IMR-90 (cell line): ENCODE results near the gene TSKS. TPM values are rescaled to one million over a fixed set of nuclear protein-coding genes. Genes with fewer than 3 reads are reported as not detected.

ENCODE experiments used
- ATAC-seq: fragments of 200-7000 bp; cut with Tn5 transposase; 2 replicates; pipeline ENCODE4 v1.9.1; 2020; ENCODE audit warnings: low read depth, mild to moderate bottlenecking, moderate library complexity
- BruUV-seq: library from RNA; stranded (reverse); fragments of 400-500 nt; replicated peaks from 2 replicates; lab custom pipeline; 2021; lab: Mats Ljungman, UMichigan
- CTCF ChIA-PET: fragments of 300-600 bp; formaldehyde crosslinking; extraction: SDS; loops from one replicate; lab custom pipeline; 2021; ENCODE audit warnings: antibody characterized with exemption; lab: Yijun Ruan, JAX
- POLR2A ChIA-PET: fragments of 300-600 bp; sonication (Branson Sonifier 250); formaldehyde crosslinking; loops from one replicate; lab custom pipeline; 2022; ENCODE audit warnings: antibody characterized with exemption; ENCODE audit not compliant: unreplicated experiment; lab: Charles Lee
- DNase-seq: peaks from one replicate; pipeline ENCODE4 v3.0.0; 2013
- H2AFZ ChIP-seq: replicated peaks from 2 replicates; pipeline ENCODE3; 2013; ENCODE audit warnings: low read length, mild to moderate bottlenecking; ENCODE audit not compliant: poor library complexity
- H2AK5ac ChIP-seq: 2 replicates; pipeline ENCODE4 v1.6.1; 2013; ENCODE audit warnings: low read depth, low read length, inconsistent platforms
- H2AK9ac ChIP-seq: replicated peaks from 2 replicates; pipeline ENCODE3; 2013; ENCODE audit warnings: mild to moderate bottlenecking, low read depth, low read length, moderate library complexity; ENCODE audit not compliant: poor library complexity
- H2BK120ac ChIP-seq: 2 replicates; pipeline ENCODE4 v1.6.1; 2013; ENCODE audit warnings: low read depth, low read length, inconsistent platforms
- H2BK15ac ChIP-seq: 3 replicates; pipeline ENCODE4 v1.6.1; 2013; ENCODE audit warnings: low read depth, low read length, inconsistent platforms
- H2BK20ac ChIP-seq: 2 replicates; pipeline ENCODE4 v1.6.1; 2013; ENCODE audit warnings: low read depth, mild to moderate bottlenecking, inconsistent platforms, low read length, moderate library complexity
- H2BK5ac ChIP-seq: 2 replicates; pipeline ENCODE4 v1.6.1; 2013; ENCODE audit warnings: mild to moderate bottlenecking, low read depth, low read length, inconsistent platforms; ENCODE audit not compliant: poor library complexity, severe bottlenecking
- H3K14ac ChIP-seq: replicated peaks from 2 replicates; pipeline ENCODE4 v1.6.1; 2013; ENCODE audit warnings: low read depth, low read length, inconsistent platforms
- H3K18ac ChIP-seq: 2 replicates; pipeline ENCODE4 v1.6.1; 2013; ENCODE audit warnings: low read depth, low read length, control low read depth
- H3K23ac ChIP-seq: 2 replicates; pipeline ENCODE4 v1.6.1; 2013; ENCODE audit warnings: low read depth, low read length, inconsistent platforms
- H3K27ac ChIP-seq: 2 replicates; pipeline ENCODE4 v1.5.1; 2013; ENCODE audit warnings: mild to moderate bottlenecking, control low read depth, low read length; ENCODE audit not compliant: insufficient read depth
- H3K27me3 ChIP-seq: 2 replicates; pipeline ENCODE4 v1.6.1; 2013; ENCODE audit warnings: low read length; ENCODE audit not compliant: control insufficient read depth, insufficient read depth
- H3K36me3 ChIP-seq: 2 replicates; pipeline ENCODE4 v1.6.1; 2013; ENCODE audit warnings: low read length, mixed read lengths; ENCODE audit not compliant: control insufficient read depth, insufficient read depth
- H3K4ac ChIP-seq: 2 replicates; pipeline ENCODE4 v1.6.1; 2013; ENCODE audit warnings: low read depth, low read length, inconsistent platforms
- H3K4me1 ChIP-seq: 2 replicates; pipeline ENCODE4 v1.6.1; 2013; ENCODE audit warnings: low read length, mixed read lengths; ENCODE audit not compliant: control insufficient read depth, insufficient read depth
- H3K4me2 ChIP-seq: 2 replicates; pipeline ENCODE4 v1.6.1; 2013; ENCODE audit warnings: low read depth, mild to moderate bottlenecking, control low read depth, low read length, moderate library complexity
- H3K4me3 ChIP-seq: 2 replicates; pipeline ENCODE4 v1.5.1; 2013; ENCODE audit warnings: low read depth, mild to moderate bottlenecking, control low read depth, low read length, moderate library complexity; ENCODE audit not compliant: insufficient read depth
- H3K56ac ChIP-seq: 2 replicates; pipeline ENCODE4 v1.6.1; 2013; ENCODE audit warnings: low read length, inconsistent platforms; ENCODE audit not compliant: insufficient read depth; ENCODE audit errors: extremely low read depth
- H3K79me1 ChIP-seq, 2 experiments: 2 replicates each; pipeline ENCODE4 v1.6.1; 2013; ENCODE audit warnings: low read length in 2 of 2, inconsistent platforms in 1 of 2, low read depth in 1 of 2
- H3K9ac ChIP-seq: 2 replicates; pipeline ENCODE4 v1.6.1; 2013; ENCODE audit warnings: low read depth, low read length, control low read depth
- H3K9me1 ChIP-seq: 2 replicates; pipeline ENCODE4 v1.6.1; 2013; ENCODE audit warnings: low read length, inconsistent platforms; ENCODE audit not compliant: insufficient read depth
- H3K9me3 ChIP-seq: 2 replicates; pipeline ENCODE4 v1.6.1; 2013; ENCODE audit warnings: low read length; ENCODE audit not compliant: control insufficient read depth, insufficient read depth
- H4K20me1 ChIP-seq: 2 replicates; pipeline ENCODE4 v1.6.1; 2013; ENCODE audit warnings: low read length, inconsistent platforms; ENCODE audit not compliant: insufficient read depth
- H4K5ac ChIP-seq: 2 replicates; pipeline ENCODE4 v1.6.1; 2013; ENCODE audit warnings: mild to moderate bottlenecking, low read depth, low read length, control low read depth
- H4K8ac ChIP-seq, 2 experiments: 2 replicates each; pipeline ENCODE4 v1.6.1; 2013; ENCODE audit warnings: low read depth in 2 of 2, low read length in 2 of 2, control low read depth in 1 of 2, inconsistent platforms in 1 of 2
- H4K91ac ChIP-seq: 2 replicates; pipeline ENCODE4 v1.6.1; 2013; ENCODE audit warnings: low read depth, low read length, inconsistent platforms; ENCODE audit not compliant: insufficient read depth
- BHLHE40 ChIP-seq: fragments of 150-350 bp; IDR thresholded peaks from 2 replicates; pipeline ENCODE4 v1.6.1; 2016; ENCODE audit warnings: mild to moderate bottlenecking, low read depth, low read length
- CEBPB ChIP-seq: IDR thresholded peaks from 2 replicates; pipeline ENCODE4 v1.6.1; 2012; ENCODE audit warnings: low read depth, low read length, improper control_type of control experiment
- CHD1 ChIP-seq: IDR thresholded peaks from 2 replicates; pipeline ENCODE4 v1.6.1; 2012; ENCODE audit warnings: low read depth, low read length, improper control_type of control experiment
- MXI1 ChIP-seq: IDR thresholded peaks from 2 replicates; pipeline ENCODE4 v1.6.1; 2012; ENCODE audit warnings: low read depth, mild to moderate bottlenecking, low read length, moderate library complexity, borderline replicate concordance
- NFE2L2 ChIP-seq: fragments of 150-350 bp; IDR thresholded peaks from 2 replicates; pipeline ENCODE4 v1.6.1; 2016; ENCODE audit warnings: low read depth, mild to moderate bottlenecking, low read length
- RCOR1 ChIP-seq: IDR thresholded peaks from 2 replicates; pipeline ENCODE4 v1.6.1; 2012; ENCODE audit warnings: mild to moderate bottlenecking, low read length, improper control_type of control experiment; ENCODE audit not compliant: insufficient replicate concordance
- WGBS, 2 experiments: methylation state at CpG; one replicate each; pipeline versions ENCODE4 v1.1.5 to v1.1.7; 2013; ENCODE audit warnings: missing lambda C conversion rate in 2 of 2; ENCODE audit not compliant: insufficient read length in 1 of 2; ENCODE audit errors: extremely low coverage in 2 of 2; 5-methylcytosine and 5-hydroxymethylcytosine counted together
- dilution Hi-C: fragments of 300-500 bp; cut with HindIII; formaldehyde crosslinking; loops from one replicate; pipeline ENCODE4 v1.14.3; 2018; ENCODE audit warnings: low sequenced_read_pairs; ENCODE audit not compliant: unreplicated experiment
- in situ Hi-C: fragments of 300-500 bp; cut with MboI; formaldehyde crosslinking; loops from 3 replicates; pipeline ENCODE4 v1.14.3; 2019; ENCODE audit warnings: low sequenced_read_pairs, inconsistent platforms, mixed read lengths
- intact Hi-C: fragments of 100-400 bp; cut with micrococcal nuclease; formaldehyde crosslinking; loops from 2 replicates; pipeline ENCODE4 v1.10.0; 2022
- polyA plus RNA-seq, 3 experiments: library from polyadenylated mRNA; depleted of rRNA; stranded (reverse); fragments of >200 nt; gene quantifications; 2 replicates each; pipeline ENCODE4 v1.2.3, GENCODE V29; 2012; ENCODE audit warnings: low replicate concordance in 1 of 3
- total RNA-seq: library from RNA; depleted of rRNA; stranded (reverse); fragments of >200 nt; gene quantifications from 2 replicates; pipeline ENCODE4 v1.2.3, GENCODE V29; 2012
- TF ChIP-seq, protein P1 (sequence below): fragments of 150-350 bp; IDR thresholded peaks from 2 replicates; pipeline ENCODE4 v1.6.1; 2016; ENCODE audit warnings: low read depth, mild to moderate bottlenecking, low read length, moderate library complexity, borderline replicate concordance
- TF ChIP-seq, protein P2 (sequence below): fragments of 150-350 bp; IDR thresholded peaks from 2 replicates; pipeline ENCODE4 v1.6.1; 2017; ENCODE audit warnings: mild to moderate bottlenecking, antibody characterized with exemption, low read length, low read depth

TSKS gene
- total and polyA plus RNA-seq, 2 of the 4 experiments (the other 2 are of a cell fraction), result not detected

DNA sequence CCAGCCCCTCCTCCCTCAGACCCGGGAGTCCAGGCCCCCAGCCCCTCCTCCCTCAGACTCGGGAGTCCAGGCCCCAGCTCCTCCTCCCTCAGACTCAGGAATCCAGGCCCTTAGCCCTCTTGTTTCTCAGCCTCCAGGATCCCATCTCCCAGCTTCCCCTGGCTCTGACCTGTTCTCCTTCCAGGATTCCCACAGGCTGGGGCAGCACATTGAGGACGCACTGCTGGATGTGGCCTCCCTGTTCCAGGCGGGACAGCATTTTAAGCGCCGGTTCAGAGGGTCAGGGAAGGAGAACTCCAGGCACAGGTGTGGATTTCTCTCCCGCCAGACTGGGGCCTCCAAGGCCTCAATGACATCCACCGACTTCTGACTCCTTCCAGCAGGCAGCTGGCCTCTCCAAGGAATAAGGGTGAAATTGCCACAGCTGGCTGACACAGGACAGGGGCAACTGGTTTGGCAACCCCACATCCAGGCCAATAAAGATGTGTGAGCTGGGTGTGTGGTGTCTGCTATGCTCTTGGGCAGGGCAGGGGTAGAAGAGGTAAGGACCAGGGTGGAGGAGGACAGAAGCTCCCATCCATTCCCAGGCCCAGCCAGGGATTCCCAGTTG lies 49.8 kb downstream of the TSKS start:
- Histone ChIP-seq H3K4me1 (peaks cover 2% of the 10 kb centered on the region; the same call in 1 of the 2 replicates), H3K23ac (no peak overlapping the region), H2AK9ac (no peak overlapping the region), H4K91ac (no peak overlapping the region), H3K9me1 (peaks cover 12% of the 10 kb centered on the region; the same call in 1 of the 2 replicates), H3K9ac (no peak overlapping the region), H3K4me2 (no peak overlapping the region), H2AK5ac (no peak overlapping the region), H3K4me3 (no peak overlapping the region), H4K20me1 (no peaks in the 10 kb centered on the region), H2BK20ac (no peak overlapping the region), H3K27ac (no peak overlapping the region), H3K36me3 (peaks cover 22% of the 10 kb centered on the region), H3K18ac (no peak overlapping the region), H3K4ac (no peak overlapping the region), H3K79me1 (no peaks in the 10 kb centered on the region; a peak in 1 of 4 replicates), H2BK120ac (no peak overlapping the region), H3K56ac (no peak overlapping the region), H4K8ac (no peak overlapping the region), H2BK15ac (no peak overlapping the region), H2AFZ (no peak overlapping the region), H3K14ac (no peak overlapping the region), H2BK5ac (no peak overlapping the region), H3K9me3 (no peaks in the 10 kb centered on the region), H3K27me3 (no peaks in the 10 kb centered on the region), H4K5ac (no peak overlapping the region)
- dilution Hi-C loops (no loop called here), intact Hi-C loops (loop anchor here (10.0 kb wide), 1 partner anchor 101 kb away; the partner anchor contains the start of genes FUZ and MED25), in situ Hi-C loops (no loop called here)
- CTCF ChIA-PET, result no interaction called here
- BruUV-seq, result TSS peak; percentile 37
- WGBS, 2 experiments, result 100% methylated on average over 2 of the region's 8 CpGs; no CpG with 5 or more reads in 1 of the 2 experiments
- POLR2A ChIA-PET, result no interaction called here
- ATAC-seq (no peak), DNase-seq (no peak)
- TF ChIP-seq CEBPB, result no peak
- TF ChIP-seq BHLHE40, result no peak
- TF ChIP-seq MXI1, result no peak
- TF ChIP-seq, protein P1, sequence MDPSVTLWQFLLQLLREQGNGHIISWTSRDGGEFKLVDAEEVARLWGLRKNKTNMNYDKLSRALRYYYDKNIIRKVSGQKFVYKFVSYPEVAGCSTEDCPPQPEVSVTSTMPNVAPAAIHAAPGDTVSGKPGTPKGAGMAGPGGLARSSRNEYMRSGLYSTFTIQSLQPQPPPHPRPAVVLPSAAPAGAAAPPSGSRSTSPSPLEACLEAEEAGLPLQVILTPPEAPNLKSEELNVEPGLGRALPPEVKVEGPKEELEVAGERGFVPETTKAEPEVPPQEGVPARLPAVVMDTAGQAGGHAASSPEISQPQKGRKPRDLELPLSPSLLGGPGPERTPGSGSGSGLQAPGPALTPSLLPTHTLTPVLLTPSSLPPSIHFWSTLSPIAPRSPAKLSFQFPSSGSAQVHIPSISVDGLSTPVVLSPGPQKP, result no peak
- no peak for TF ChIP-seq NFE2L2
- no peak for TF ChIP-seq CHD1
- TF ChIP-seq, protein P2, sequence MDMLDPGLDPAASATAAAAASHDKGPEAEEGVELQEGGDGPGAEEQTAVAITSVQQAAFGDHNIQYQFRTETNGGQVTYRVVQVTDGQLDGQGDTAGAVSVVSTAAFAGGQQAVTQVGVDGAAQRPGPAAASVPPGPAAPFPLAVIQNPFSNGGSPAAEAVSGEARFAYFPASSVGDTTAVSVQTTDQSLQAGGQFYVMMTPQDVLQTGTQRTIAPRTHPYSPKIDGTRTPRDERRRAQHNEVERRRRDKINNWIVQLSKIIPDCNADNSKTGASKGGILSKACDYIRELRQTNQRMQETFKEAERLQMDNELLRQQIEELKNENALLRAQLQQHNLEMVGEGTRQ, result no peak
- TF ChIP-seq RCOR1, result no peak
